22Rv1 (cell line): ENCODE results near the gene PHF3.

Experiments
- H3K27ac ChIP-seq: fragments of 450-650 bp; 2 replicates; pipeline ENCODE4 v1.5.1; 2017
- ZFX ChIP-seq: fragments of 450-650 bp; IDR thresholded peaks from 2 replicates; pipeline ENCODE4 v1.6.1; 2017; ENCODE audit warnings: antibody characterized with exemption, borderline replicate concordance
- TF ChIP-seq, protein P1 (sequence below): fragments of 450-650 bp; IDR thresholded peaks from 2 replicates; pipeline ENCODE4 v1.5.1; 2017; ENCODE audit warnings: mild to moderate bottlenecking

Gene PHF3

DNA sequence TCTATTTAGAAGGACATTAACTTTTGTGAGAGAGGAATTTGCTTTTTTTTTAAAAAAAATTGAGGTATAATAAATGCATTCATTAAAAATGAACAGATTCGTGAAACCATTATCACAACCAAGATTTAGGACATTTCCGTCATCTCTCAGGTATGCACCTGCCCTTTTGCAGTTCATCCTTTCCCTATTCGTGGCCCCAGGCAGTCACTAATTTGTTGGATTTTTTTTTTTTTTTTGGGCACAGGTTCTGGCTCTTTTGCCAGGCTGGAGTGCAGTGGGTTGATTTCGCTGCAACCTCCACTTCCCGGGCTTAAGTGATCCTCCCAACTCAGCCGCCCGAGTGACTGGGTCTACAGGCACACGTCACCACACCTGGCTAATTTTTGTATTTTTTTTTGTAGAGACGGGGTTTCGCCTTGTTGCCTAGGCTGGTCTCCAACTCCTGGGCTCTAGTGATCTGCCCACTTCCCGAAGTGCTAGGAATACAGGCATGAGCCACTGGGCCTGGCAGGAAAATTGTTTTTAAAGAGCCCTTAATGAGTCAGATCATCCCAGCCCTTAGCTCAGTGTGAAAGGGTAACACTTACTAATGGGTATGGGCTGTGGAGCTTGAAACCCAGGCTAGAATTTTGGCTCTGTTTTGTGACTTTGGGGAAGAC lies 9.2 kb downstream of the PHF3 start:
- no peak overlapping the region for H3K27ac ChIP-seq
- no peak for TF ChIP-seq ZFX
- TF ChIP-seq, protein P1, sequence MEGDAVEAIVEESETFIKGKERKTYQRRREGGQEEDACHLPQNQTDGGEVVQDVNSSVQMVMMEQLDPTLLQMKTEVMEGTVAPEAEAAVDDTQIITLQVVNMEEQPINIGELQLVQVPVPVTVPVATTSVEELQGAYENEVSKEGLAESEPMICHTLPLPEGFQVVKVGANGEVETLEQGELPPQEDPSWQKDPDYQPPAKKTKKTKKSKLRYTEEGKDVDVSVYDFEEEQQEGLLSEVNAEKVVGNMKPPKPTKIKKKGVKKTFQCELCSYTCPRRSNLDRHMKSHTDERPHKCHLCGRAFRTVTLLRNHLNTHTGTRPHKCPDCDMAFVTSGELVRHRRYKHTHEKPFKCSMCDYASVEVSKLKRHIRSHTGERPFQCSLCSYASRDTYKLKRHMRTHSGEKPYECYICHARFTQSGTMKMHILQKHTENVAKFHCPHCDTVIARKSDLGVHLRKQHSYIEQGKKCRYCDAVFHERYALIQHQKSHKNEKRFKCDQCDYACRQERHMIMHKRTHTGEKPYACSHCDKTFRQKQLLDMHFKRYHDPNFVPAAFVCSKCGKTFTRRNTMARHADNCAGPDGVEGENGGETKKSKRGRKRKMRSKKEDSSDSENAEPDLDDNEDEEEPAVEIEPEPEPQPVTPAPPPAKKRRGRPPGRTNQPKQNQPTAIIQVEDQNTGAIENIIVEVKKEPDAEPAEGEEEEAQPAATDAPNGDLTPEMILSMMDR: no peak

DNA sequence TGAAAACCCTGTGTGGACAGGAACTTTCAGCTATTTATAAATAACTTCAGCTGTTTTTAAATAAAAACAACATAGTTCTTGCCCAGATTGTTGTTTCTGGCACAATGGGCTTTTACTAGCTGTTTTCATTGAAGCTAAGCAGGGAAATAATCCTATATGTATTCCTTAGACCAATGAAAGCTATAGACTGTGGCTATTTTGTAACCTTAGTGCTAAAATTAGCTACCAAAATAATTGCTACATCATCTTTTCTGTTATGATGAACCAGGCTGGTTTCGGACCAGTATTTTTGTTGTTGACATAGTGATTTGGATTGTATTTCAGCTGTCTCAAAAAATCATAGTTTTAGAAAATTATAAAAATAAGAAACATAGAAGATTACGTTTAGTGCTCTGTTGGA lies 13.7 kb downstream of the PHF3 start:
- no peak overlapping the region for H3K27ac ChIP-seq
- no peak for TF ChIP-seq ZFX
- TF ChIP-seq, protein P1: no peak

DNA sequence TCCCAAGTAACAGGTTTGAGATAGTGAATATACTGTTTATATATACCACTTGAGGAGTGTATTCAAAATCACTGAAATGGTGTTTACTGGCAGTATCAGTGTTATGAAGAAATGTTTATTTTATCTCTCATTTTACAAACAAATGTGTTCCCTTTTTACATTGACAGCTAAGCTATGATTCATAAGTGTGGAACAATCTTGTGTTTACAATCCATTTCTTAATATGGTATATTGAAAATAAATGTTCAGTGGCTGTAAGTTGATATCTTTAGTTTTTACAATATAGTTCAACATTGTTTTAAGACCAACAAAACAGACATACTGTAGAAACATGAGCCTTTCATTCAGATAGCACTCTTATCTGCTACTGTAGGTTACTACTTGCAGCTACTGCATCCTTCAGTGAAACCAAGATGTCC lies 14.3 kb downstream of the PHF3 start:
- TF ChIP-seq, protein P1: no peak
- H3K27ac ChIP-seq: no peak overlapping the region

DNA sequence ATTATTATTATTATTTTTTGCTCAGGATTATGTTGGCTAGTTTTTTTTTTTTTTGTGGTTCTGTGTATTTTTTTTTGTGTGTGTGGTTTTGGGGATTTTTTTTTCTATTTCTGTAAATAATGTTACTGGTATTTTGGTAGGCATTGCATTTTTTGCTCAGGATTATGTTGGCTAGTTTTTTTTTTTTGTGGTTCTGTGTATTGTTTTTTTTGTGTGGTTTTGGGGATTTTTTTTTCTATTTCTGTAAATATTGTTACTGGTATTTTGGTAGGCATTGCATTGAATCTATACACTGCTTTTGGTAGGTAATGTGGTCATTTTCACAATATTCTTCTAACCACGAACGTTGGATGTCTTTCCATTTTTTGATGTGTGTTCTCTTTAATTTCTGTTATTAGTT lies 17.4 kb downstream of the PHF3 start:
- no peak overlapping the region for H3K27ac ChIP-seq
- TF ChIP-seq, protein P1: no peak
- no peak for TF ChIP-seq ZFX

DNA sequence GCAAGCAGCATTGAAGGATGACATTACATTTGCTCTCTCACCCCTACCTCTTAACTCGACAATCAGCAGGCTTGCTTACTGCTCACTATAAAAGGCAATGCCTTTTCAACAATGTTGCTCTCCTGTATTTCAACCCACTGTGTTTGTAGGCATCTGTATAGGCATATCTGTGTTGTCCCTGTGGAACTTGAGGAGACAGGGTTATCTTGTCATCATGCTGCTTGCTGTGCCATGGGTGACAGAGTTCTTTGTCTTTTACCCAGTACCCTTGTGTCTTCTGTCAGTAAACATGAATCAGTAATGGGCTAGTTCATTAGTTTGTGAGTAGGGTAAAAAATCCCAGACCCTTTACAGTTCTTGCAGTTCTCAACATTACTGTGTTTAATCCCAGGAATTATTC lies 25.2 kb downstream of the PHF3 start:
- no peak overlapping the region for H3K27ac ChIP-seq
- TF ChIP-seq, protein P1: no peak
- TF ChIP-seq ZFX: no peak

DNA sequence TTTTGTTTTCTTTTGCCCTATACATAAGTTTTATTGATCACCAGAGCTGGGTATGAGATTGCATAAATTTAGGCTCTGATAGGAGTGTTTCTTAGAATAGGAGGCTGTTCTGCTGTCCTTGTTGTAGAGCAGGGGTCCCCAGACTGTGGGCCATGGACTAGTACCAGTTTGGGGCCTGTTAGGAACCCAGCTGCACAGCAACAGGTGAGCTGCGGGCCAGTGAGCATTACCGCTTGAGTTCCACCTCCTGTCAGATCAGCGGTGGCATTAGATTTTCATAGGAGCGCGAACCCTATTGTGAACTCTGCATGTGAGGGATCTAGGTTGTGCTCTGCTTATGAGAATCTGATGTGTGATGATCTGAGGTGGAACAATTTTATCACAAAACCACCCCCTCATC lies 26.2 kb downstream of the PHF3 start:
- H3K27ac ChIP-seq: no peak overlapping the region
- TF ChIP-seq ZFX: no peak

DNA sequence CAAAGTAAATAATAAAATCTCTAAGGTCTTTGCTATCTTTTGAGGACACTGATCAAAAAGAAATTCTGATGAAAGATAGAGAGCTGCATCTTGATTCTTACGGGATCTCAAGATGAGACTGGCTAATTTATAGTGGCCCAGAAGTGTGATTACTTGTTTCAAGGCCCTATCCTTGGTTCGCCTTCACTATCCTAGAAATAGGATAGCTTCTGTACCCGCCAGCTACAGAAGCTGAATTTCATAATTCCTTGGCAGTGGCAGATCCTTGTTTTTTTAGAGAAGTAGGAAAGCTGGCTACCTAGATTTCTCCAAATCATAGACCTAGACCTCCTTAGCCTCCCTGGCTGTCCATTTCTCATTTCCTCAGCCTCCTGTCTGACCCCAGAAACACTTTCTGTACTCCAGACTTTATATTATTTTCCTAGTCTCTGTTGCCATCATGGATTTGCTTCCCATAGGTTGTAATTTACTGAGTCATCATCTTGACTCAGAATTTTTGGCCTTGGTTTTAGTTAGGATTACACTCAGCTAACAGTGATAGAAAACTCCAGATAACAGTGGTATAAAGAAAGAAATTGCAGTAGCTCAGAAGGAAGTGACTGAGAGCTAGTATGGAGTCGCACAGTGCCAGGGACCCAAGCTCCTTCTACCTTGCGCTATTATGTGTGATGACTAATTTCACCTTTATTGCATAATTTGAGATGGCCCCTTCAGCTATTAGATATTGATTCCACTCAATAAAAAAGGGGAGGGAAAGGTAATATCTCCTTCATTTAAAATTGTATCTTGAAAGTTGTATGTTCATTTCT lies 27.7 kb downstream of the PHF3 start:
- no peak overlapping the region for H3K27ac ChIP-seq
- TF ChIP-seq, protein P1: no peak
- no peak for TF ChIP-seq ZFX

DNA sequence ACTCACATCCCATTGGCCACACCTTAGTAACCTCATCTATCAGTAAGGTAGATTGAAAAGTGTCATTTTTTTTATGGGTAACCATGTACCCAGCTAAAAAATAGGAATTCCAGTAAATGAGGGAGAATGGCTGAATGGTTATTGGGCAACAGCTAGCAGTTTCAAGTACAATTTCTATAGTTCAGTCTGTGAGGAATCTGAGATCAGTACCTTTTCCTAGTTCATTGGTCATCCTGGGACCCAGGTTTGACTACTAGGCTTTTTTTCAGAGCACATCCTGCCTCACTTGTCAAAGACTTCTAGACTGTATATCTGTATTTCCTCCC lies 28.3 kb downstream of the PHF3 start:
- no peak for TF ChIP-seq ZFX
- TF ChIP-seq, protein P1: no peak
- no peak overlapping the region for H3K27ac ChIP-seq
